Stimulated activated CD8-positive, alpha-beta memory T cell treated with anti-CD3 and anti-CD28 coated beads, Interleukin-2, amount 100 ng/mL, for 1 hour (primary cell): ENCODE data around the gene RMP24.
"Not testable (repeated sequence)": the region's sequence is repeated elsewhere in the genome, so short reads cannot be mapped to it uniquely, and the experiment has no call there.

Experiments
- DNase-seq, 2 donors: peaks; one replicate each; pipeline ENCODE4 v3.0.0-alpha.2; 2020; ENCODE audit warnings: low read depth in 2 of 2

Gene RMP24

DNA sequence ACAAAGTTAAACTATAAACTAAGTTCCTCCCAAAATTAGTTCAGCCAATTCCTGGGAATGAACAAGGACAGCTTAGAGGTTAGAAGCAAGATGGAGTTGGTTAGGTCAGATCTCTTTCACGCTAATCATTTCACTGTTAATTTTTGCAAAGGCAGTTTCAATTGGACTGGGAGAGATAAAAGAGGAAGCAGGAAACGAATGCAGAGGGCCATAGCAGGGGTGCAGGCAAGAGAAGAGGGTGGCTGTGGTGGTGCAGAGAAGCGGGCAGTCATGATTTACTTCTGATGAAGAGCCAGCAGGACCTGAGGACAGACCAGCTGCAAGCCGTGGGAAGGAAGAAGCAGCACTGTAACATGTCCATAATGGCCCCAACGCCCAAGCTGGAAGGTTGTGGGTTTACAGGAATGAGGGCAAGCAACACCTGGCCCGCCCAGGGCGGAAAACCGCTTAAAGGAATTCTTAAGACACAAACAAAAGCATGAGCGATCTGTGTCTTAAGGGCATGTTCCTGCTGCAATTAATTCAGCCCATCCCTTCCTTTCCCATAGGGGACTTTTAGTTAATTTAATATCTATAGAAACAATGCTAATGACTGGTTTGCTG, 4.1 kb upstream of the RMP24 start:
- DNase-seq, result no peak

DNA sequence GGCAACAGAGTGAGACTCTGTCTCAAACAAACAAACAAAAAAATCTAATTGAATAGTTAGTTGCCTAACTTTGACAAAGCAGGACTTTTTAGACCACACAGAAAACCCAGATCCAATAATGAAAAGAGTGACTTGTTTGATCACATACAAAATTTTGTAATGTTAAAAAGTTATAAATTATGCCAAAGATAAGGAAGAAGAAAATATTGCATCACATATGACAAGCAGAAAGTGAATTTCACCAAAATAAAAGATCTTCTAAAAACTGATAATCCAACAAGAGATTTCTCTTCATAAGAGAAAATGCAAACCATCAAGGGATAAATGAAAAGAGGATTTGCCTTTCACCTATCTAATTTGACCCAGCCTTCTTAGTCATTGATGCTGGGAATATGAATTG, 2.8 kb upstream of the RMP24 start:
- no peak for DNase-seq

- no peak for DNase-seq
These were observed 750 bp upstream of the RMP24 start for GRCh38 chr18:35971661-35972196.

DNA sequence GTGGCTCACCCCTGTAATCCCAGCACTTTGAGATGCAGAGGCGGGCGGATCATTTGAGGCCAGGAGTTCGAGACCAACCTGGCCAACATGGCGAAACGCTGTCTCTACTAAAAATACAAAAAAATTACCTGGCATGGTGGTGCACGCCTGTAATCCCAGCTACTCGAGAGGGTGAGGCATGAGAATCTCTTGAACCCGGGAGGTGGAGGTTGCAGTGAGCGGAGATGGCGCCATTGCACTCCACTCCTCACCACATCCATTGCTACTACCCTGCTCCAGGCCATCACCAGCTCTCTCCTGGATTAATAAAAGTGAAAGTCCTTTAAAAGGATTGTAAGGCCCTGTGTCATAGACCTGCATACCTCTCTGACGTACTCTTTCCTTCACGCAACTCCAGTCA, 1.2 kb downstream of the RMP24 start:
- DNase-seq, result no peak

GRCh38 chr18:35974181-35974580, 1.7 kb downstream of the RMP24 start:
- DNase-seq, result no peak

GRCh38 chr18:35979112-35979511, 6.6 kb downstream of the RMP24 start:
- DNase-seq, result no peak

GRCh38 chr18:35982409-35983114, 10.1 kb downstream of the RMP24 start:
- no peak for DNase-seq

DNA sequence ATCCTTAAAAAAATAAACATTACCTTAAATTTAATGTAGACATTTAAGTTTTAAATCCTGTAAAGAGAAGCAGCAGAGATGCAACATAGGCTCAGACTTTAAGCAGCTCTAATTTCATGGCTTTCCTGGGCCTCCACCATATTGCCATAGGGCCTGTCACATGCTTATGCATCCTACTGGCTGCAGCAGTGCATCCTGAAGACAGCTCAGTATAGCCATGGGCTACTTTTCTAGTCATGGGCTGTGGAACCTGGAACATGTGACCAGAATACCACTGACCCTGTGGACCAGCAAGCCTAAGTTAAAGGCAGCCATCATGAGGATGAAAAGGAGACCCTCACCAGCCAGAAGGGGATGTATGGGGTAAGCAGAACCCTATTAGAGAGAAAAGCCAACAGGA, 10.7 kb downstream of the RMP24 start:
- DNase-seq, result no peak

DNA sequence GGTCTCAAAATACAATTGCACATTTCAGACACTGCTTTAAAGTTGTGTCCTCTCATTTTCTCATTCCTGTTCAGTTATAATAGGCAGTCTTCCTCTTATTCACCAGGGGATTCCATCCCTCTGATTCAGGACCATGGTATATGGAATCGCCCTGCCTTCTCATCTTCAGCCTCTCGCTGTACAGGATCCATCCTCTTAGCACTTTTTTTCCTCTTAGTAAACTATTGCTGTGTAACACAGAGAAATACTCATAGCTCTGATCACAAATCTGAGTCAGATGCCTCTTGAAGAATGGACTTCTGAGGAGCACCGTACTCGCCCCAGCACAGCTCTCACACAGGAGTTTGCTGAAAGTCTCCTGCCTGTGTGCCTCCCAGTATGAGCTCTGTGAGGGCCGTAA, 11.3 kb downstream of the RMP24 start:
- no peak for DNase-seq

- DNase-seq, result no peak
These were observed 19.2 kb downstream of the RMP24 start for GRCh38 chr18:35991696-35992095.

GRCh38 chr18:35993013-35993412, 20.5 kb downstream of the RMP24 start:
- no peak for DNase-seq

DNA sequence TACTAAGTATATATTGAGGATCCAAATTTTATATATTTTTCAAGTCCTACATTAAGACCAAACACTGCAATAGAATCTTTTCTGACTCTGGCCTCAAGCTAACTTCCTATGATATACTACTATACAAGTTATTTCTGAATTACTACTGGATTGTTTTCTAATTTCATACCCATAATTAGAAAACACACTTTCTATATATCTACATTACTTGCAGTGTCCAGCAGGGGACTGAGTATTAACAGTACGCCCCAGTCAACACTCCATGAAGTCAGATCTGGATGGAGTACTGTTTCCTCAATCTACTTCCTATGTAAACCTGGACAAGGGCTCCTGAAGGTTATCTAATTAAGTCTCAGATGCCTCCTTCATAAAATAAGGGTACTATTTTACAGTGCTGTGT, 26.5 kb downstream of the RMP24 start:
- DNase-seq, result no peak

GRCh38 chr18:35999925-36000324, 27.4 kb downstream of the RMP24 start:
- DNase-seq, result no peak

- no peak for DNase-seq
These were observed 34.5 kb downstream of the RMP24 start for GRCh38 chr18:36006997-36007396.

GRCh38 chr18:36009214-36009613, 36.7 kb downstream of the RMP24 start:
- no peak for DNase-seq

GRCh38 chr18:36012891-36013290, 40.4 kb downstream of the RMP24 start:
- no peak for DNase-seq

DNA sequence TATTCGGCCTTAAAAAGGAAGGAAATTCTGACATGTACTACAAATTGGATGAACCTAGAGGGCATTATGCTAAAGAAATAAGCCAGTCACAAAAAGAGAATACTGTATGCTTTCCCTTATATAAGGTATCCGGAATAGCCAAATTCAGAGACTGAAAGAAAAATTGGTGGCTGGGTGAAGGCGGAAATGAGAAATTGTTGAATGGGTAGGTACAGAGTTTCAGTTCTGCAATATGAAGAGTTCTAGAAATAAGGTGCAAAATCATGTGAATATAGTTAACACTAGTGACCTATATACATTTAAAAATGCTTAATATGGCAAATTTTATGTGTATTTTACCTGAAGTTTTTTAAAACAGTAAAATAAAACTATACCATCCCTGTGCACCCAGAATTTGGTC, 43.1 kb downstream of the RMP24 start:
- DNase-seq, result no peak

GRCh38 chr18:36017232-36017631, 44.8 kb downstream of the RMP24 start:
- DNase-seq, result no peak

DNA sequence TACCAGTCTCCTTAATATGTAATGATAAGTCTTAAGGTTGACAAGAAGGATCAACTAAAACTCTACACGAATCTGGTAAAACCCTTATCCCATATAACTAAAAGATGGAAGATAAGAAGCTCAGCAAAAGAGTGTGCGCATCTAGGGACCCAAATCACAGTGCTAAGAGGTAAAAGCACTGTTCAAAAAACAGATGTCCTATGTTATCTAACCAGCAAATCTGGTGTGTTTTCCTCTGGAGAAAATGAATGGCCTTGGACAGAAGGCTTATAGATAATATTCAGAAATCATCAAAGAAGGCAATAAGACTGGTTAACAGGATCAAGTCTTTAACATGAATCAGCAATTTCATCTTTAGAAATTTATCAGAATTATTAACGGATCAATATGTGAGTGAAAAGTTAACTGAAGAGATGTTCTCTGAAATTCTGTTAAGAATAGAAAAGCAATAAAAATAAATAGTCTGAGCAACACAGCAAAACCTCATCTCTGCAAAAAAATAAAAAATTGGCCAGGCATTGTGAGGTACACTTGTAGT, 47.8 kb downstream of the RMP24 start:
- DNase-seq, result no peak

DNA sequence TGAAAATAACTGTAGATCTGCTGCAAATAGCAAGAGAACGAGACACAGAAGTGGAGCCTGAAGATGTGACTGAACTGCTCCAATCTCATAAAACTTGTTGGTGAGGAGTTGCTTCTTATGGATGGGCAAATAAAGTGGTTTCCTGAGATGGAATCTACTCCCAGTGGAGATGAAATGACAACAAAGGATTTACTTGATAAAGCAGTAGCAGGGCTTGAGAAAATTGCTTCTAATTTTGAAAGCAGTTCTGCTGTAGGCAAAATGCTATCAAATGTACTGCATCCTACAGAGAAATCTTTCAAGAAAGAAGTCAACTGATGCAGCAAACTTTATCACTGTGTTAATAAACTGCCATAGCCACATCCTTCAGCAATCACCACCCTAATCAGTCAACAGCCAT, 50.9 kb downstream of the RMP24 start:
- no peak for DNase-seq

GRCh38 chr18:36024241-36024640, 51.8 kb downstream of the RMP24 start:
- DNase-seq, result not testable (repeated sequence)

DNA sequence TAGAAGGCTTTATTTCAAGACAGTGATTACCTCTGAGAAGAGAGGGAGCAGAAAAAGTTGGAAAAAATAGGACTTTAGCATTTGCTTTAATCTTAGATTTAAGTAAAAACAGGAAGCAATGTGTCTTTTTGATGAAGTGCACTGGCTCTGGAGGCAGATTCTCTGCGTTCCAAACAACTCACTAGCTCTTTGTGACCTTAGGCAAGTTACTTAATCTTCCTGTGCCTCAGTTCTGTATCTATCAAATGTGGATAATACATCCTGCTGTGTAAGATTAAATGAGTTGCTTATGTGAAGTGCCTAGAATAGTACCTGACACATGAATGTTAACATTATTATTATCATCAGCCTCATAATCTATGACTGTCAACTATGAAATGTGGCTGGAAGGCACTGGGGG, 52.5 kb downstream of the RMP24 start:
- no peak for DNase-seq

- no peak for DNase-seq
These were observed 56.4 kb downstream of the RMP24 start for GRCh38 chr18:36028859-36029258.
